ENCODE data around the gene FNTB.

DNA sequence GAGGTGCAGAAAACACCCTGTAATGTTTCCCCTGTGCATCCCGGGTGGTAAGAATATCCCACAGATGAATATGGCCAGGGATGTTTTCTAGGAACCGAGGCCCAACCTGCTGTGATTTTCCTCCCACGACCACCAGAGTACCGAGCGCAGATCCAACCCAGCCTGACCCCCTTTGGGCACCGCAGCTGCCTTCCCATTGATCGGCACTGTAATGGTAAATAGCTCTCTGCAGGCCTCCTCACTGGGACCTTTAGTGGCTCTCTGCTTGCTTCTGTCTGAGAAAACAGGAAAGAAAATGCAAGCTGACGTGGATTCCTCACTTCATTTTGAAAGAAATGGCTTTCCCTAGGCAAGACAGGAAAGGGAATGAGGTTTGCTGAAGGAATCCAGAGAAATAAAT lies 12.1 kb upstream of the FNTB start:
- TF ChIP-seq CTCF (conservative IDR thresholded peaks at IDR 0.05) (no peak), EZH2 (IDR thresholded peaks at IDR 0.05; ENCODE audit: low read depth) (no peak)

All from PC-9 (cell line).